HCT116 (cell line): Measurements from ENCODE around the gene GSTT2. TPM values are rescaled to one million over a fixed set of nuclear protein-coding genes. Genes with fewer than 3 reads are reported as not detected.
A peak's percentile ranks its signal among the peaks of the same experiment; 100 is the strongest.
"Not testable (repeated sequence)": the region's sequence is repeated elsewhere in the genome, so short reads cannot be mapped to it uniquely, and the experiment has no call there.

Source experiments
- ATAC-seq: fragments of 200-7000 bp; cut with Tn5 transposase; 2 replicates; pipeline ENCODE4 v1.9.1; 2020; ENCODE audit warnings: mild to moderate bottlenecking, moderate library complexity
- BruUV-seq: library from RNA; stranded (reverse); fragments of 400-500 nt; replicated peaks from 2 replicates; lab custom pipeline; 2021; lab: Mats Ljungman, UMichigan
- CTCF ChIA-PET: fragments of 300-600 bp; sonication (Branson Sonifier 250); formaldehyde crosslinking; loops from one replicate; lab custom pipeline; 2021; ENCODE audit warnings: antibody characterized with exemption; lab: Charles Lee
- POLR2A ChIA-PET: fragments of 300-600, 350-600 bp; sonication (Branson Sonifier 250); formaldehyde crosslinking; loops from one replicate; lab custom pipeline; 2021; ENCODE audit warnings: antibody characterized with exemption; lab: Charles Lee
- RAD21 ChIA-PET, 2 experiments: fragments of 300-600 bp; sonication (Branson Sonifier 250); formaldehyde crosslinking; loops; one replicate each; lab custom pipeline; 2023; ENCODE audit warnings: low total read pairs in 2 of 2; ENCODE audit not compliant: uncharacterized antibody in 2 of 2, unreplicated experiment in 2 of 2, low non-redundant PET in 1 of 2; lab: Charles Lee
- DNase-seq: peaks from one replicate; pipeline ENCODE4 v3.0.0-alpha.2; 2010; ENCODE audit warnings: low read depth, low spot score
- H2AFZ ChIP-seq: fragments of 200-600 bp; shearing (Covaris generic), sonication (generic); 2 replicates; pipeline ENCODE4 v1.6.1; 2017; ENCODE audit warnings: low read depth, mixed run types, mixed read lengths, antibody characterized with exemption, low read length; ENCODE audit not compliant: poor library complexity, severe bottlenecking
- H3K27ac ChIP-seq: 2 replicates; pipeline ENCODE4 v1.5.1; 2012; ENCODE audit warnings: low read depth, low read length
- H3K27me3 ChIP-seq: fragments of 200-600 bp; sonication (generic); 2 replicates; pipeline ENCODE4 v1.6.1; 2016; ENCODE audit warnings: mixed run types, low read length, mixed read lengths; ENCODE audit not compliant: insufficient read depth
- H3K36me3 ChIP-seq, 2 experiments: fragments of 200-500 bp in 1 of 2; fragments of 200-600 bp in 1 of 2; sonication (Bioruptor generic) in 1 of 2; sonication (generic) in 1 of 2; 2 replicates each; pipeline versions ENCODE4 v1.5.1 to v1.6.1; 2014 to 2016; ENCODE audit warnings: low read length in 2 of 2, inconsistent platforms in 1 of 2, mixed read lengths in 1 of 2, mixed run types in 1 of 2; ENCODE audit not compliant: insufficient read depth in 2 of 2, control insufficient read depth in 1 of 2
- H3K4me1 ChIP-seq, 2 experiments: fragments of 200-600 bp in 1 of 2; sonication (generic) in 1 of 2; 2 replicates each; pipeline versions ENCODE4 v1.5.1 to v1.6.1; 2012 to 2017; ENCODE audit warnings: low read length in 2 of 2, inconsistent platforms in 1 of 2, mild to moderate bottlenecking in 1 of 2, mixed read lengths in 1 of 2, mixed run types in 1 of 2, moderate library complexity in 1 of 2; ENCODE audit not compliant: insufficient read depth in 2 of 2, control insufficient read depth in 1 of 2
- H3K4me2 ChIP-seq: fragments of 200-600 bp; sonication (generic); 2 replicates; pipeline ENCODE4 v1.6.1; 2017; ENCODE audit warnings: mixed run types, low read length, mixed read lengths
- H3K4me3 ChIP-seq, 2 experiments: fragments of 200-600 bp in 1 of 2; sonication (generic) in 1 of 2; replicated peaks in 1 of 2; 2 replicates each; pipeline ENCODE4 v1.5.1; 2011 to 2016; ENCODE audit warnings: low read length in 2 of 2, control low read depth in 1 of 2, low read depth in 1 of 2, mild to moderate bottlenecking in 1 of 2, mixed read lengths in 1 of 2, mixed run types in 1 of 2
- H3K79me2 ChIP-seq: fragments of 200-600 bp; sonication (generic); 2 replicates; pipeline ENCODE4 v1.6.1; 2017; ENCODE audit warnings: mild to moderate bottlenecking, mixed run types, low read length, moderate library complexity, mixed read lengths; ENCODE audit not compliant: insufficient read depth
- H3K9ac ChIP-seq: fragments of 200-600 bp; sonication (generic); 2 replicates; pipeline ENCODE4 v1.6.1; 2016; ENCODE audit warnings: low read length, mixed read lengths
- H3K9me2 ChIP-seq: fragments of 200-600 bp; sonication (generic), shearing (Covaris generic); 2 replicates; pipeline ENCODE4 v1.6.1; 2017; ENCODE audit warnings: mixed run types, mild to moderate bottlenecking, moderate library complexity; ENCODE audit not compliant: insufficient read depth
- H3K9me3 ChIP-seq, 2 experiments: fragments of 200-500 bp in 1 of 2; fragments of 200-600 bp in 1 of 2; sonication (Bioruptor generic) in 1 of 2; sonication (generic) in 1 of 2; 2 replicates each; pipeline ENCODE4 v1.6.1; 2014 to 2017; ENCODE audit warnings: low read length in 2 of 2, mixed read lengths in 2 of 2, inconsistent platforms in 1 of 2, low read depth in 1 of 2, mild to moderate bottlenecking in 1 of 2, mixed run types in 1 of 2, moderate library complexity in 1 of 2; ENCODE audit not compliant: control insufficient read depth in 1 of 2, insufficient read depth in 1 of 2
- H4K20me1 ChIP-seq: fragments of 200-600 bp; sonication (generic), shearing (Covaris generic); 2 replicates; pipeline ENCODE4 v1.6.1; 2017; ENCODE audit warnings: mixed run types, mild to moderate bottlenecking, moderate library complexity; ENCODE audit not compliant: insufficient read depth
- CEBPB ChIP-seq: IDR thresholded peaks from 2 replicates; pipeline ENCODE4 v1.6.1; 2012; ENCODE audit warnings: low read depth
- EGR1 ChIP-seq: IDR thresholded peaks from 2 replicates; pipeline ENCODE4 v1.6.1; 2012; ENCODE audit warnings: low read depth
- FOSL1 ChIP-seq: IDR thresholded peaks from 2 replicates; pipeline ENCODE4 v1.6.1; 2012; ENCODE audit warnings: low read depth
- JUND ChIP-seq: IDR thresholded peaks from 2 replicates; pipeline ENCODE4 v1.6.1; 2012
- RAD21 ChIP-seq: IDR thresholded peaks from 2 replicates; pipeline ENCODE4 v1.6.1; 2012; ENCODE audit warnings: low read depth, mild to moderate bottlenecking
- ZNF274 ChIP-seq: fragments of 200-500 bp; sonication (Bioruptor generic); IDR thresholded peaks from 2 replicates; pipeline ENCODE4 v1.6.1; 2014; ENCODE audit warnings: mild to moderate bottlenecking, low read depth, low read length, inconsistent platforms
- intact Hi-C: fragments of 100-400 bp; cut with micrococcal nuclease; formaldehyde crosslinking; loops from 2 replicates; pipeline ENCODE4 v1.10.0; 2022
- total RNA-seq: library from RNA; stranded (reverse); gene quantifications from one replicate; pipeline ENCODE4 v1.2.1, GENCODE V29; 2021; ENCODE audit not compliant: unreplicated experiment

GSTT2 gene
- total RNA-seq, 1 experiment from 2014 or later, result 5.1 TPM

DNA sequence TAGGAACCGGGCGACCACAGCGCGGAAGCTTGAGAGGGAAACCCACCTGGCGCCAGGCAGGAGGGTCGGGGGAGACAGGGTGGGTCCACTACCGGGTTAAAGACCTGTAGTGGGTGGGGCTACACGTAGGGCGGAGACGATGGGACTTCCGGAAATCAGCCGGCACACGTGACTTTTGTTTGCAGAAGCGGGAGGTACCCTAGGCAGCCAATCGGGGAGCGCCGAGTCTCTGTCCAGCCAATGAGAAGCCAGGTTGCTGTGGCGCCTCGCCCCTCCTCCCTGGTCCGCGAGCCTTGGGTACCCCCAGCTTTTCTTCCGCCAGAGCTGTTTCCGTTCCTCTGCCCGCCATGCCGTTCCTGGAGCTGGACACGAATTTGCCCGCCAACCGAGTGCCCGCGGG is 13.4 kb upstream of the GSTT2 start, which contains the start of gene DDTL:
TSS of gene DDTL (plus strand) at position 321 of the 400 bp plus-strand sequence. CDS start at position 348, 27 bp downstream.
- H3K4me1 ChIP-seq, H3K4me2 ChIP-seq, RAD21 ChIA-PET, intact Hi-C loops, CTCF ChIA-PET, H2AFZ ChIP-seq, DNase-seq, POLR2A ChIA-PET, H3K4me3 ChIP-seq, H3K27me3 ChIP-seq, H3K9me3 ChIP-seq, H3K9ac ChIP-seq, H3K9me2 ChIP-seq, H3K27ac ChIP-seq, BruUV-seq, H4K20me1 ChIP-seq: not testable (repeated sequence)
- Histone ChIP-seq H3K36me3 (peaks cover 9 to 13% of the 10 kb centered on the region in 2 experiments; a peak in 3 of 4 replicates), H3K79me2 (peaks cover 27% of the 10 kb centered on the region)
- ATAC-seq, result peak; percentile 86

DNA sequence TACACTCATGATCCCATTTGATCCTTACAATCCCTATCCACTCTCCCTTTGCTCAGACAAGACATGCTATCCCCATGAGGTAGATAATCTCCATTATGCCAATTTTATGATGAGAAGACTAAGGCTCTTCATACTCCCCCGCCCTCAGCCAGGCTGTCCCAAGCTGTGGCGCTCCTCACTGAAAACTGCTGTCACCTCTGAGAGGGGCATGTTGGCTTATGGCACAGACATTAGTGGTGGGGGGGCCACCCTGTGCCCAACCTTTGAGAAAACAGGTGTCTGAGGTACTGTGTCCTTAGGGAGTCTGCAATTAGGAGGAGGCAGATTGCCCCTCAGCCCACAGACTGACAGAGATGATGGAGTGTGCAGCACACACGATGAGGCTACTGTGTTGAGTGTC is 10.9 kb upstream of the GSTT2 start:
- H4K20me1 ChIP-seq, result no peaks in the 10 kb centered on the region
- H2AFZ ChIP-seq, result no peak overlapping the region
- H3K36me3 ChIP-seq, result peaks cover 14 to 17% of the 10 kb centered on the region in 2 experiments; a peak in 3 of 4 replicates
- no peaks in the 10 kb centered on the region for H3K9me3 ChIP-seq
- H3K4me3 ChIP-seq, result no peak overlapping the region; a peak in 1 of 4 replicates
- ChIA-PET POLR2A (no interaction called here), RAD21 (no interaction called here), CTCF (no interaction called here)
- TF ChIP-seq EGR1 (no peak), JUND (no peak), ZNF274 (no peak), CEBPB (no peak), RAD21 (no peak), FOSL1 (no peak)
- no peak for ATAC-seq
- no peak overlapping the region for H3K4me2 ChIP-seq
- peaks cover 32% of the 10 kb centered on the region for H3K79me2 ChIP-seq
- H3K27ac ChIP-seq, result peak overlapping the region; percentile 45; the same call in 1 of the 2 replicates
- no peak for DNase-seq
- no peaks in the 10 kb centered on the region for H3K9me2 ChIP-seq
- no TSS peak for BruUV-seq
- intact Hi-C loops, result no loop called here
- H3K9ac ChIP-seq, result no peak overlapping the region
- H3K4me1 ChIP-seq, result peaks cover 0 to 3% of the 10 kb centered on the region in 2 experiments; a peak in 1 of 4 replicates
- no peaks in the 10 kb centered on the region for H3K27me3 ChIP-seq
